Spleen (tissue), 7 donors: Measurements from ENCODE around the gene PPP1R1B.

ENCODE experiments used
- POLR2A ChIP-seq, 3 donors: fragments of 450-650 bp; IDR thresholded peaks; one replicate each; pipeline ENCODE4 v1.5.1; 2017; ENCODE audit warnings: antibody characterized with exemption in 3 of 3, mild to moderate bottlenecking in 1 of 3
- POLR2AphosphoS5 ChIP-seq, 3 donors: sonication (generic); formaldehyde crosslinking; IDR thresholded peaks; one replicate each; pipeline ENCODE4 v1.5.1; 2017; ENCODE audit warnings: antibody characterized with exemption in 3 of 3
- TF ChIP-seq, protein P1 (sequence below), 11 experiments: fragments of 200-600 bp in 7 of 11; fragments of 450-650 bp in 4 of 11; sonication (generic) in 4 of 11; IDR thresholded peaks in 8 of 11; conservative IDR thresholded peaks in 3 of 11; 1 replicate in 7 of 11; 2 replicates in 4 of 11; pipeline versions ENCODE4 v1.4.0 to v1.8.0; 2016 to 2021; ENCODE audit warnings: antibody characterized with exemption in 11 of 11, inconsistent platforms in 4 of 11, mild to moderate bottlenecking in 1 of 11
- donor health status: DM: no; HTN: no; CAD: no; lungs with moderate emphysema.
- donor health status: DM: no; HTN: no; CAD: no.
- donor health status: DM: no; HTN: no; CAD: no.

DNA sequence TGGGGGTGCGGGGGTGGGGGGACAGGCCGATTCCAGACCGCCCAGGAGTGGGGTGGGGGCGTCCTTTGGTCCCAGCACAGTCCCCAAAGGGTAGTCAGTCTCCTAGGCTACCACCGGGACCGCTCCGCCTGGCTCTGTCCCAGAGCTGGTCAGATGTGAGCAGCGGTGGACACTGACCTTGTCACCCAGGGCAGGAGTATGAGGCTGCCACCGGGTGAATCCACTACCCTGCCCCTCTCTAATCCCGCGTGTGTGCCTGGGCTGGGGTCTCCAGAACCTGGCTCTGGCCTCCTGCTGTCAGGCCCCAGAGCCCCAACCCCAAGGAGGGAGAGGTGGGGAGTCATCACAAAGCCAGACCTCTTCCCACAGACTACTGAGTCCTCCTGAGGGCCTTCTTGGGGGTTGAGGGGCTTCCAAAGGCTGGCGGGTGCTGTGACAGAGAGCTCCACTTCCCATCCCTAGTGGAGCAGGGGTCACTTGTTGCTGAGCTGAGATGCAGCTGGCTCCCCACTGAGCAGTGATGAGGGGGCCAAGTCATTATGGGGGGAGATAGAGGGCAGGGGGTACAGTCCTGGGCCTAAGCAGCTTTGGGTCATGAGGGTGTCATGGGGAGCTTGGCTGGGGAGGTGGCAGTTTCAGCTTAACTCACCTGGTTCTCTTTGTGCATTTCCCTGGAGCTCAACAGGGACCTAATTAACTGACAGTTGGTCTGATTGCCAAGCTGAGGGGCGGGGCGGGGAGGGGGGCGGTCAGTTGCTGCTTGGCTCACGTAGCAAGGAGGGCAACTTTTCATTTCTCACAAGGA, 1.2 kb downstream of the PPP1R1B start:
- TF ChIP-seq, protein P1, sequence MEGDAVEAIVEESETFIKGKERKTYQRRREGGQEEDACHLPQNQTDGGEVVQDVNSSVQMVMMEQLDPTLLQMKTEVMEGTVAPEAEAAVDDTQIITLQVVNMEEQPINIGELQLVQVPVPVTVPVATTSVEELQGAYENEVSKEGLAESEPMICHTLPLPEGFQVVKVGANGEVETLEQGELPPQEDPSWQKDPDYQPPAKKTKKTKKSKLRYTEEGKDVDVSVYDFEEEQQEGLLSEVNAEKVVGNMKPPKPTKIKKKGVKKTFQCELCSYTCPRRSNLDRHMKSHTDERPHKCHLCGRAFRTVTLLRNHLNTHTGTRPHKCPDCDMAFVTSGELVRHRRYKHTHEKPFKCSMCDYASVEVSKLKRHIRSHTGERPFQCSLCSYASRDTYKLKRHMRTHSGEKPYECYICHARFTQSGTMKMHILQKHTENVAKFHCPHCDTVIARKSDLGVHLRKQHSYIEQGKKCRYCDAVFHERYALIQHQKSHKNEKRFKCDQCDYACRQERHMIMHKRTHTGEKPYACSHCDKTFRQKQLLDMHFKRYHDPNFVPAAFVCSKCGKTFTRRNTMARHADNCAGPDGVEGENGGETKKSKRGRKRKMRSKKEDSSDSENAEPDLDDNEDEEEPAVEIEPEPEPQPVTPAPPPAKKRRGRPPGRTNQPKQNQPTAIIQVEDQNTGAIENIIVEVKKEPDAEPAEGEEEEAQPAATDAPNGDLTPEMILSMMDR (IDR thresholded peaks at IDR 0.05 in 8 of 11, conservative IDR thresholded peaks at IDR 0.05 in 3 of 11) = no peak
- no peak for TF ChIP-seq POLR2A (IDR thresholded peaks at IDR 0.05)
- TF ChIP-seq POLR2AphosphoS5 (IDR thresholded peaks at IDR 0.05) = no peak
